CD4-positive, alpha-beta T cell treated with Interferon alpha-2 for 1 hour (primary cell): Measurements from ENCODE around the gene SLC13A3.

Experiments
- DNase-seq, 2 donors: peaks; one replicate each; pipeline ENCODE4 v3.0.0-alpha.2; 2020 to 2022

Gene SLC13A3

GRCh38 chr20:46602429-46602828 is 48.8 kb downstream of the SLC13A3 start:
- no peak for DNase-seq

- no peak for DNase-seq
These were observed 49.6 kb downstream of the SLC13A3 start for GRCh38 chr20:46601603-46602122.

- no peak for DNase-seq
These were observed 50.9 kb downstream of the SLC13A3 start for GRCh38 chr20:46600286-46600752.

GRCh38 chr20:46599227-46599987 is 51.9 kb downstream of the SLC13A3 start:
- DNase-seq = no peak

- DNase-seq = no peak
These were observed 55.3 kb downstream of the SLC13A3 start for GRCh38 chr20:46595933-46596332.

GRCh38 chr20:46594725-46595124 is 56.5 kb downstream of the SLC13A3 start:
- no peak for DNase-seq

- peak in 1 of 2 donors; percentile 3 for DNase-seq
These were observed 58.5 kb downstream of the SLC13A3 start for GRCh38 chr20:46592580-46593362.

GRCh38 chr20:46590443-46590842 is 60.8 kb downstream of the SLC13A3 start:
- DNase-seq = no peak

GRCh38 chr20:46588532-46589511 is 62.4 kb downstream of the SLC13A3 start:
- DNase-seq = no peak

GRCh38 chr20:46587986-46588385 is 63.3 kb downstream of the SLC13A3 start:
- DNase-seq = no peak

GRCh38 chr20:46586724-46587123 is 64.5 kb downstream of the SLC13A3 start:
- DNase-seq = no peak

GRCh38 chr20:46584508-46584907 is 66.8 kb downstream of the SLC13A3 start:
- no peak for DNase-seq

- no peak for DNase-seq
These were observed 67.6 kb downstream of the SLC13A3 start for GRCh38 chr20:46583411-46584214.

- DNase-seq = no peak
These were observed 68.6 kb downstream of the SLC13A3 start for GRCh38 chr20:46582648-46583047.

GRCh38 chr20:46581391-46581790 is 69.9 kb downstream of the SLC13A3 start:
- DNase-seq = no peak

GRCh38 chr20:46580613-46581205 is 70.5 kb downstream of the SLC13A3 start:
- DNase-seq = no peak

GRCh38 chr20:46578745-46579144 is 72.5 kb downstream of the SLC13A3 start:
- DNase-seq = no peak

- DNase-seq = no peak
These were observed 74.4 kb downstream of the SLC13A3 start for GRCh38 chr20:46576774-46577395.

- no peak for DNase-seq
These were observed 75.3 kb downstream of the SLC13A3 start for GRCh38 chr20:46575937-46576461.

- DNase-seq = no peak
These were observed 75.9 kb downstream of the SLC13A3 start for GRCh38 chr20:46575394-46575793.
